Ammon's horn (tissue), 1 donor: ENCODE results near the gene AIFM3.

Experiments
- DNase-seq: peaks from one replicate; pipeline ENCODE4 v3.0.0-alpha.2; 2016; ENCODE audit warnings: low spot score

AIFM3 gene

GRCh38 chr22:20975541-20976290, 8.7 kb downstream of the AIFM3 start:
- DNase-seq: no peak

GRCh38 chr22:20976291-20976877, 9.3 kb downstream of the AIFM3 start:
- DNase-seq: no peak

- DNase-seq: no peak
Measured at GRCh38 chr22:20977019-20977418, 10.0 kb downstream of the AIFM3 start.

GRCh38 chr22:20977516-20978170, 10.6 kb downstream of the AIFM3 start:
- no peak for DNase-seq

- no peak for DNase-seq
Measured at GRCh38 chr22:20978419-20978818, 11.4 kb downstream of the AIFM3 start.

GRCh38 chr22:20979243-20979809, 12.3 kb downstream of the AIFM3 start:
- no peak for DNase-seq

- no peak for DNase-seq
Measured at GRCh38 chr22:20979940-20980453, 12.9 kb downstream of the AIFM3 start.

- no peak for DNase-seq
Measured at GRCh38 chr22:20980523-20980922, 13.5 kb downstream of the AIFM3 start.

- no peak for DNase-seq
Measured at GRCh38 chr22:20980938-20981722, 14.1 kb downstream of the AIFM3 start.

- peak; percentile 92 for DNase-seq
Measured at GRCh38 chr22:20981787-20982562, 14.9 kb downstream of the AIFM3 start, which contains the start of gene LZTR1. TSS of gene LZTR1 (plus strand) at chr22:20982297. CDS start at chr22:20982372, 75 bp downstream.

GRCh38 chr22:20982563-20982882, 15.5 kb downstream of the AIFM3 start:
- no peak for DNase-seq

- DNase-seq: no peak
Measured at GRCh38 chr22:20983081-20983771, 16.2 kb downstream of the AIFM3 start.

GRCh38 chr22:20985720-20986119, 18.7 kb downstream of the AIFM3 start:
- no peak for DNase-seq

GRCh38 chr22:20986365-20986764, 19.3 kb downstream of the AIFM3 start:
- DNase-seq: no peak

- DNase-seq: no peak
Measured at GRCh38 chr22:20987375-20987774, 20.3 kb downstream of the AIFM3 start.

- DNase-seq: no peak
Measured at GRCh38 chr22:20988573-20989322, 21.7 kb downstream of the AIFM3 start.

GRCh38 chr22:20989323-20990138, 22.5 kb downstream of the AIFM3 start:
- DNase-seq: no peak

- no peak for DNase-seq
Measured at GRCh38 chr22:20990184-20991180, 23.4 kb downstream of the AIFM3 start.
